ENCODE data around the gene ETV7. TPM values are rescaled to one million over a fixed set of nuclear protein-coding genes. Genes with fewer than 3 reads are reported as not detected.
A peak's percentile ranks its signal among the peaks of the same experiment; 100 is the strongest.

The ETV7 gene
- total and polyA plus RNA-seq, 2 of the 13 experiments (the other 11 are each of a cell fraction or from before 2014, with no cell fraction given): not detected

- TF ChIP-seq NCOA1 (CRISPR knock-in tag; IDR thresholded peaks at IDR 0.05) (0 out of 2 replicates have a peak, but pooled peaks have one; percentile 45), MTA1 (CRISPR knock-in tag; IDR thresholded peaks at IDR 0.05; ENCODE audit: borderline replicate concordance) (peak; percentile 47; the same call in 1 of the 2 replicates), MTERF4 (CRISPR knock-in tag; IDR thresholded peaks at IDR 0.05) (0 out of 2 replicates have a peak, but pooled peaks have one; percentile 63), ZNF143 (CRISPR knock-in tag; IDR thresholded peaks at IDR 0.05) (no peak), ZEB1 (IDR thresholded peaks at IDR 0.05; ENCODE audit: insufficient replicate concordance, low read depth) (peak; percentile 98), SNAPC2 (CRISPR knock-in tag; IDR thresholded peaks at IDR 0.05) (no peak), ZNF770 (CRISPR knock-in tag; IDR thresholded peaks at IDR 0.05) (no peak), ZNF253 (CRISPR knock-in tag; IDR thresholded peaks at IDR 0.05; ENCODE audit: borderline replicate concordance) (peak; percentile 35; the same call in 1 of the 2 replicates), HNRNPLL (IDR thresholded peaks at IDR 0.05; ENCODE audit: low read depth, low read length, poor library complexity, severe bottlenecking) (peak; percentile 51), GABPB1 (CRISPR knock-in tag; IDR thresholded peaks at IDR 0.05) (peak; percentile 49; the same call in 1 of the 2 replicates), ZNF687 (CRISPR knock-in tag; IDR thresholded peaks at IDR 0.05) (peak; percentile 62), ARNT2 (CRISPR knock-in tag; IDR thresholded peaks at IDR 0.05; ENCODE audit: low read depth) (0 out of 2 replicates have a peak, but pooled peaks have one; percentile 45), LCORL (IDR thresholded peaks at IDR 0.05) (no peak), LCORL (CRISPR knock-in tag; IDR thresholded peaks at IDR 0.05) (0 out of 2 replicates have a peak, but pooled peaks have one; percentile 7), EP300 (IDR thresholded peaks at IDR 0.05; ENCODE audit: low read depth in 2 of 2, low read length in 2 of 2) (no peak), EP300 (CRISPR knock-in tag; IDR thresholded peaks at IDR 0.05; ENCODE audit: borderline replicate concordance) (no peak), ATF7-NPFF (CRISPR knock-in tag; IDR thresholded peaks at IDR 0.05; ENCODE audit: low read depth) (0 out of 2 replicates have a peak, but pooled peaks have one; percentile 28), SALL1 (CRISPR knock-in tag; IDR thresholded peaks at IDR 0.05) (0 out of 2 replicates have a peak, but pooled peaks have one; percentile 10), CENPT (CRISPR knock-in tag; IDR thresholded peaks at IDR 0.05; ENCODE audit: low read depth) (0 out of 2 replicates have a peak, but pooled peaks have one; percentile 25), MAX (IDR thresholded peaks at IDR 0.05) (peak; percentile 12; the same call in 1 of the 2 replicates), ZMAT3 (CRISPR knock-in tag; conservative IDR thresholded peaks at IDR 0.05) (0 out of 2 replicates have a peak, but pooled peaks have one; percentile 37)
Measured at GRCh38 chr6:36387440-36388303, at the start of gene ETV7 (continued).
